HG03066 (cell line): ENCODE data around the gene TRRAP.

ENCODE experiments used
- ATAC-seq: cut with Tn5 transposase; IDR thresholded peaks from one replicate; pipeline ENCODE4 v1.9.1; 2021; ENCODE audit warnings: low read depth; ENCODE audit not compliant: unreplicated experiment

Gene TRRAP

DNA sequence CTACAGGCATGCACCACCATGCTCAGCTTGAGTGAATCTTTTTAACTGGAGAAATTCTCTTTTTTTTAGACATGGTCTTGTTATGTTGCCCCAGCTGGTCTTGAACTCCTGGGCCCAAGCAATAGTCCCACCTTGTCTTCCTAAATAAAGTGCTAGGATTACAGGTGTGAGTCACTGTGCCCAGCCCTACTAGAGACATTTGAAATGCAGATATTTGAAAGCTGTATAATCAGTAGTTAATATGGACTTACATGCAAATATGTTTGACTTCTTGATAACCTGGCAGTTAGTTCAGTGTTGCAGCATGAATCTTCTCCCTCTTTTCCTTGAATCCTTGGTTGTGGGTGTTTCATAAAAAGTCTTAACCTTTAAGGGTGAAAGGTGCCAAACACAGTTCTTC is 8.7 kb downstream of the TRRAP start:
- no peak for ATAC-seq

DNA sequence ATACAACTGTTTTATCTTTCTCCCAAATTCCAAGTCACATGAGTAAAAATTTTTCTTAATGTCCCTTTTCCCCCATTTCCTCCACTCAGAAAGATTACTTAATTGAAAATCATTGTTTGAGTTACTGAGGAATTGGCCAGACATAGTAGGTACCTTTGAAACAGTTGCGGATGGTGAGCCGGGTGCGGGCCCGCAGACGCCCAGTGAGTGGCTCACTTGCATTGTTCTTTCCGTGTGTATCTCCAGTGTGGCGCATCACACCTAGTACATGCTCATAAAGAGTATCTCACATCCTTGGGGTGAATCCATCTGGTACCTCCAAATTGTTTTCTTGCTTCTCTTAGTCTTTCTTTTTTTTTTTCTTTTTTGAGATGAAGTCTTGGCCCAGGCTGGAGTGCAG is 14.3 kb downstream of the TRRAP start:
- ATAC-seq = no peak

DNA sequence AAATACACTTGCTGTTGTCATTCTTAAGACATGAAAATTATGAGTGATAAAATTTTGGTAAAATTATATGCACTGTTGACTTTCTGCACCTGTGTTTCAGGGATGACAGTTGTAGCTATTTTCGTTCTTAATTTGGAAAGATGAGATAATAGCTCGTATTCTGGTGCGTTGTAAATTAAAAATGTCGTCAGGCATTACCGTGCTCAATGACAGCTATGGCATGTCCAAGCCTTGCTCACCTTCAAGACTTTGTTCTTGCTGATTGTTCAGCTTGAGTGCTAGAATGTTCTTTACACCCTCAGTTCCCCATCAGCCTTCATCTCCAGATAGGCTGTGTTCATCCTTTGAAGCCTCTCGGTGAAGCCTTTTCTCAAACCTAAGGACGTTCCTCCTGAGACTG is 21.5 kb downstream of the TRRAP start:
- no peak for ATAC-seq

DNA sequence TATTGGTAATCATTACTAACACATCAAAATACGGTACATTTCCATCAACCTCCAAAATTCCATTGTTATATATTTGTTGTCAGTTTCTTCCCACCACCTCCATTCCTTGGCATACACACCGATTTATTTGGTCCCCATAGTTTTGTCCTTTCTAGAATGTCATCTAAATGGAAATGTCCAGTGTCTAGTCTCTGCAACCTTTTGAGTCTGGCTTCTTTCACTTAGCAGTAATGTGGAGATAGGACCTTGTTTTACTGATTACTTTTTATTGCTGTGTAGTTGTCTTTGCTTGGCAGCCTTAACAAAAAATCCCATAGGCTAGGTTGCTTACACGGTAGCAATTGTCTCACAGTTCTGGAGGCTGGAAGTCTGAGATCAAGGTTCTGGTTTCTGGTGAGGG is 22.5 kb downstream of the TRRAP start:
- no peak for ATAC-seq

DNA sequence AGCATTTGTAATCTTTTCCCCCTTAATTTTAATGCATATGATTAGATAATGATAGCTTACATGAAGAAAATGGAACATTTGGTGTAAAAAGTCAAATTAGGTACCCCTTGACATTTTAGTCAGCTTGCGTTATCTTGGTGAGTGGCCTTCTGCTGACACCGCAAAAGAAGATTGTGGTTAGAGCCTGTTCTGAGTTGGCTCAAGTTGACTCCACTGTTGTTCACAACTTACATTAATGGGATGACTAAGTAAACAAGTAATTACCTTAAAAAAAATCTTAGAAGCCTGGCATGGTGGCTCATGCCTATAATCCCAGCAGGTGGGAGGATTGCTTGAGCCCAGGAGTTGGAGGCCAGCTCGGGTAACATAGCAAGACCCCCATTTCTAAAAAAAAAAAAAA is 24.2 kb downstream of the TRRAP start:
- ATAC-seq = no peak

DNA sequence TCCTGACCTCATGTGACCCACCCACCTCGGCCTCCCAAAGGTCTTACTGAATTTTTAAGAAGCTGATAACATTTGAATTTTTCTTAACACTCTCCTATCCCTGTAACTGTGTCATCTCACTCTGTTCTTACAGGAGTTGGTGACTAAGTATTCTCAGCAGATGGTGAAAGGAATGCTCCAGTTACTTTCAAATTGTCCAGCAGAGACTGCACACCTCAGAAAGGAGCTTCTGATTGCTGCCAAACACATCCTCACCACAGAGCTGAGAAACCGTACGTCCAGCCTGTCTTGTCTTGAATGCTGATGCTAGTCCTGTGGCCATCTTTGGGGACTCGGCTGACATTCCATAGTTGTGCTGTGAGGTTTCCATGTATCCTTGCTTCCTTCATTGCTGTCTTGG is 24.9 kb downstream of the TRRAP start:
- ATAC-seq = no peak

DNA sequence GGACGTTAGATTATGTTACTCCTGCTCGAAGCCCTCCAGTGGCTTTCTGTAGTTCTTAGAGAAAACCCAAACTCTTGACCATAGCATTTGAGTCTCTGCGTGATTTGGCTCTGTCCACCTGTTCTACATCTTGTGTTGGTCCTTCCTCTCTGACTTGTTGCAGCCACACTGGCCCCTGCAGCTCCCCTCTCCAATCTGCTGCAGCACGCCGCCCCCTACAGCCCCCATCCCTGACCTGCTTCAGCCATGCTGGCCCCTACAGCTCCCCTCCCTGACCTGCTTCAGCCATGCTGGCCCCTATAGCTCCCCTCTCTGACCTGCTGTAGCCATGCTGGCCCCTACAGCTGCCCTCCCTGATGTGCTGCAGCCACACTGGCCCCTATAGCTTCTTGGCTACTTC is 29.2 kb downstream of the TRRAP start:
- ATAC-seq = no peak

DNA sequence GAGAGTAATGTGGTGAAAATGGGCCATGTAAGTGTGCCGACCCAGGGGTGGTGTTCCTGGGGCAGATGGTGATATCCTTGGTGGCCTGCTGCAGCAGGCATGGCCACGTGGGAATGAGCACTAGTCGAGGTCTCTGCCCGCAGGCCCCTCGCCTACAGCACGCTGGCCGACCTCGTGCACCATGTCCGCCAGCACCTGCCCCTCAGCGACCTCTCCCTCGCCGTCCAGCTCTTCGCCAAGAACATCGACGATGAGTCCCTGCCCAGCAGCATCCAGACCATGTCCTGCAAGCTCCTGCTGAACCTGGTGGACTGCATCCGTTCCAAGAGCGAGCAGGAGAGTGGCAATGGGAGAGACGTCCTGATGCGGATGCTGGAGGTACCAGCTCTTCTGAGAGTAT is 30.3 kb downstream of the TRRAP start:
- ATAC-seq = no peak

DNA sequence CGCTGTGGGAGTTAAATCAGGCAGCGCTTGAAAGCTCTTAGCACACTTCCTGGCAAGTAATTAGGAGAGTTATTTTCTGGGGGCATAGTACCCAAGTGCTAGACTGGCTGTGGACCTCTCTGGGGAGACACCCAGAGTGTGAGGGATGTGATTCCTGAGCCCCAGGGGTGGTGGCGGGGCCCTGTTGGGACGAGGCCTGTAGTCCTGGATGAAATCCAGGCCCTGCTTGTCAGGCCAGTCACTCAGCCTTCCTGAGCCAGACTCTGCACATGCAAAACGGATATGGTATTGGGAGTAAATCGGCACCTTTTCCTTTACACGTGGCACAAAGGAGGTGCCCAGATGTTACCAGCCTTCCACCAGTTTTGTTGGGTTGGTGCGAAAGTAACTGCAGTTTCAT is 31.2 kb downstream of the TRRAP start:
- no peak for ATAC-seq

DNA sequence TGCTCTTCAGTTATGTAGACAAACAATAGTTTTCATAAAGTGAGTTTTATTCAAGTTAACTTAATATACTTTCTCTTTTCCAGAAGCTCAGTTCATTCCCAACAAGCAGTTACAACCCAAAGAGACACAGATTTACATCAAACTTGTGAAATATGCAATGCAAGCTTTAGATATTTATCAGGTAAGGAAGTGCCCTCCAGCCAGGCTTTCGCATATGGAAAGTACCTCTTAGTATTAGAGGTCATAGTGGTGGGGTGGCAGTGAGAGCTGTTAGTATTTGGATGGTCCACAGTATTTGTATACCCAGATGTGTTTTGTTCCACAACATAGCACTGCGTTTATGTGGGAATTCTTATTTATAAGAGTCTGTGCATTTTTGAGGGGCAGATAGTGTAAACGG is 32.1 kb downstream of the TRRAP start:
- ATAC-seq = no peak

DNA sequence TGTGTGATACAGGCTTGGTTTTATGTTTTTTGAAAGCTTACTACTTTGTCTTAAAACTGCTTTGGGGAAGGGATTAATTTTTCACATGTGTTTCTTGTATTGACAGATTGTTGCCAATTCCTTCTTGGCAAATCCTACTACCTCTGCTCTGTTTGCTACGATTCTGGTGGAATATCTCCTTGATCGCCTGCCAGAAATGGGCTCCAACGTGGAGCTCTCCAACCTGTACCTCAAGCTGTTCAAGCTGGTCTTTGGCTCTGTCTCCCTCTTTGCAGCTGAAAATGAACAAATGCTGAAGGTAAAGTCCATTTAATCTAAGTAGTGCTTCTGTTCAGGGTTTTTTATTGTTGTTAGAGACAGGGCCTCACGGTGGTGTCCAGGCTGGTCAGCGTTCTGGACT is 33.6 kb downstream of the TRRAP start:
- ATAC-seq = no peak

DNA sequence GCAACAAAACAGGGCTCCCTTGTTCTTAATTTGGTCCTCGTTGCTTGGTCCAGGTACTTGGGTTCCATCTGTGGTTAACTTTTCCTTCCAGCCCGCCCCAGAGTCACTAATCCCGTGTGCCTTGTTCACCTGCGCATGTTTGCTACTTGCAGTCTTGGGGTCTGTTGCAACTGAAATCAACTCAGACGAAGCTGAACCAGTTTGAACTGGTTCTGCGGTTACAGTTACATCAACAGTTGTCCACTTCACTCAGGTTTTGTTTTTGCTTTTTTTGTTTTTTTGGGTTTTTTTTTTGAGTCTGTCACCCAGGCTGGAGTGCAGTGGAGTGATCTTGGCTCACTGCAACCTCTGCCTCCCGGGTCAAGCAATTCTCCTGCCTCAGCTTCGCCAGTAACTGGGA is 34.7 kb downstream of the TRRAP start:
- ATAC-seq = no peak

DNA sequence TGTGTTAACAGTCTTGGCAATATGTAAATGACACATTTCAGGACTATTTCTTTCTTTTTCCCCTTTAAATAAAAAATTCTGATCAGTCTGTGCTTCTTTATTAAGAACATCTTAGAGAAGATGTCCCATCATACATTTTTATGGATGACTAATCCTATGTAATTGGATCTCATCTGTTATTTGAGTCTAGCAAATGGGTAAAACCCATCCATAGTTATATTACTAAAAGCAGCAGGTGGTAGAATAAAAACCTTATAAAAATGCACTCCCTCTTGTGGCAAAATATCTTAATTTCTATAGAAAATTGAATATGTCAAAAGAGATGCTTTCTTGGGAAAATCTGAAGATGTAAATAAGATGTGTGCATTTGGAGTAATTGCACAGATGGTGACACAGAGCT is 35.3 kb downstream of the TRRAP start:
- ATAC-seq = no peak

DNA sequence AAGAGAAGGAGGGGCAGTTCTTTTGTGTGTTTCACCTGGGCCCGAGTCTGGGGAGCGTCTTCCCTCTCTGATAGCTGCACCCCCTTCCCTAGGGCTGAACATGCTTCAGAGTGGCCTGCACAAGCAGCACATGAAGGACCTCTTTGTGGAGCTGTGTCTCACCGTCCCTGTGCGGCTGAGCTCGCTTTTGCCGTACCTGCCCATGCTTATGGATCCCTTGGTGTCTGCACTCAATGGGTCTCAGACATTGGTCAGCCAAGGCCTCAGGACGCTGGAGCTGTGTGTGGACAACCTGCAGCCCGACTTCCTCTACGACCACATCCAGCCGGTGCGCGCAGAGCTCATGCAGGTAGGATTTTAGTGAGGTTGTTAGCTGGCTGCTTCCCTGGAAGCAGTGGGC is 39.0 kb downstream of the TRRAP start:
- no peak for ATAC-seq

DNA sequence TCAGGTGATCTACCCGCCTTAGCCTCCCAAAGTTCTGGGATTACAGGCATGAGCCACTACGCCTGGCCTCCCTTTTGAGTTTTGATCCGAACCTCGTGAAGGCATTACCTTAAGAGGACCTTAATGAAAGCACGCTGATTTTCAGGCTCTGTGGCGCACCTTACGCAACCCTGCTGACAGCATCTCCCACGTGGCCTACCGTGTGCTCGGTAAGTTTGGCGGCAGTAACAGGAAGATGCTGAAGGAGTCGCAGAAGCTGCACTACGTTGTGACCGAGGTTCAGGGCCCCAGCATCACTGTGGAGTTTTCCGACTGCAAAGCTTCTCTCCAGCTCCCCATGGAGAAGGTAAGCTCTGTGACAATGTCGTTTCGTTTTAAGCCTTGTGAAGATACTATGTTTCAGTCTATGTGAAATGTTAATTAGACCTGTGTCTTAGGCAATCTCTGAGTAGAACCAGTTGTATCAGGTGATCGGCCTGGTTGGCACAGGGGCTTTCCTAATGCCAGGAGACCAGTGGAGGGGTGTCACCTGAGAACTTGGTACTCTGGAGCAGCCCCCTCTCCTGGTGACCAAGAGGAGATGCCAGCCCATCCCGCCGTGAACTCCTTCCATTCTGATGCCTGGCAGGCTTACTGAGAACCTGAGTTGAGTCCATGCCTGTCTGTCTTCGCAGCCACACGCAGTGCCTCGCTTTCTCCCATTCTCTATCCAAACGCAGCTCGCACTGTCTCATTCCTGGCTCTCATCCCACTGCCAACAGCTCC is 43.5 kb downstream of the TRRAP start:
- ATAC-seq = no peak

DNA sequence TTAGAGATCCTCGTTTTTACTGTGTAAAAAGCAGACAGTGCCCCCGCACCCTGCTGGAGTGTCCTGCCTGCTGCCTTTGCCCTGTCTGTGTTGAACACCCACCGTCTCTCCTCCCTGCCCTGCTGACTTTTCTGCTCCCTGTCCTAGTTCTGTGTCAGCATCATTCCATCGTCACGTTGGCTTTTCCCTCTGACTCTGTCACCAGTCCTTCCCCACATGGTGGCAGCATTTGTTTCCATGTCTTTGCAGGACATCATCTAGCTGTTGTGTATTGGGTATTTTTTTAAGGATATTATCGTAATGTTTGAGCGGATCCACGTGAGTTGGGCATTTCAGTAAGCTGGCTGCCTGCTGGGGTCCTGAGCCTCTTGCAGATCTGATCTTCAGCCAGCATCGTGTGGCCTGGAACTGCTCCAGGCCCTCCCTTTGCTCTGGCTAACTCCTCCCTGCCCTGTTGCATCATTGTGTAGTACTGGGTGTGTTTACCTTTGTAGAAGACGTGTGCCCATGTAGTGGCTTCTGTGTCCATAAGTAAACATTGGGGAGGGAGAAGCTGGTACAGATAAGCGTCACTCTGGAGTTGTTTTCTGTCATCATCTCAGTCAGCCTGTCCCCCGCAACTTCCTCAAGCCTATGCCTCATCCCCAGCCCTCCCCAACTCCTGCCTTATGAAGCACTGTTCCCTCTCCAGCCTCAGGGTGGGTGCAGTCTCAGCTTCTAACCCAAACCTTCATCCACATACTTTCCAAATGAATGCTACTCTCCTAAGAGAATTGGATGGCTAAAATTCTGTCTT is 44.3 kb downstream of the TRRAP start:
- ATAC-seq = no peak

DNA sequence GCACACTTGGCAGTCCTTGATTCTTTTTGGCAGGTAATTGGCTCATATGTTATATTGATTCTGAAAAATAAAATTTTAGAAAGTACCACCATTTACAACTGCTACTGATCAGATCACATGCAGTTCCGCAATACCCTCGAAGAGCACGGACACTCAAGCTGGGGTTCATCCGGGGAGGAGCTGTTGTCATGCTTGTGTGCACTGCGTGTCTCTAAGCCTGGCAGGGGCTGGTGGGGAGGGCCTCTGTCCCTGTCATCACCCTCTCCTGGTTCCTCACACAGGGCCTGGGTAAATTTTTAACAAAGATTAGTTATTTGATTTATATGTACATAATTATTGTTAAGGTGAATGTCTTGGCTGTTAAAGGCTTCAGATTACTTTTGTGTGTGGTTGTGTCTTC is 45.2 kb downstream of the TRRAP start:
- ATAC-seq = no peak

DNA sequence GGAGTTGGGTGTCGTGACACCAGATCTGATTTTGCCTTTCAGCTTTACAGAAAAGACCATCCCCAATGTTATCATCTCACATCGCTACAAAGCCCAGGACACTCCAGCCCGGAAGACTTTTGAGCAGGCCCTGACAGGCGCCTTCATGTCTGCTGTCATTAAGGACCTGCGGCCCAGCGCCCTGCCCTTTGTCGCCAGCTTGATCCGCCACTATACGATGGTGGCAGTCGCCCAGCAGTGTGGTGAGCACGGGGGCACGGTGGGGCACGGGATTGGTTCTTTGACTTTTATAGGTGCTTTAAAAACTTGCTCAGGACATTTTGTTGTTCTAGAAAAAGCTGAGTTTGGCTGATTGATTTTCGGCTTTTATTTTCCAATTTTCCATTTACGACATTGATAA is 48.8 kb downstream of the TRRAP start:
- ATAC-seq = no peak

DNA sequence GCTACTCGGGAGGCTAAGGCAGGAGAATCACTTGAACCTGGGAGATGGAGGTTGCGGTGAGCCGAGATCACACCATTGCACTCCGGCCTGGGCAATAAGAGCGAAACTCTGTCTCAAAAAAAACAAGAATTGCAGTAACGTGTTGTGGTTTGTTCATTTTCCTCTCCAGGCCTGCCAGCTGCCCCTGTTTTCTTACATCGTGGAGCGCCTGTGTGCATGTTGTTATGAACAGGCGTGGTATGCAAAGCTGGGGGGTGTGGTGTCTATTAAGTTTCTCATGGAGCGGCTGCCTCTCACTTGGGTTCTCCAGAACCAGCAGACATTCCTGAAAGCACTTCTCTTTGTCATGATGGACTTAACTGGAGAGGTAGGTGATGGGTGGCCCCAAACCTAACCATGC is 52.1 kb downstream of the TRRAP start:
- ATAC-seq = no peak

DNA sequence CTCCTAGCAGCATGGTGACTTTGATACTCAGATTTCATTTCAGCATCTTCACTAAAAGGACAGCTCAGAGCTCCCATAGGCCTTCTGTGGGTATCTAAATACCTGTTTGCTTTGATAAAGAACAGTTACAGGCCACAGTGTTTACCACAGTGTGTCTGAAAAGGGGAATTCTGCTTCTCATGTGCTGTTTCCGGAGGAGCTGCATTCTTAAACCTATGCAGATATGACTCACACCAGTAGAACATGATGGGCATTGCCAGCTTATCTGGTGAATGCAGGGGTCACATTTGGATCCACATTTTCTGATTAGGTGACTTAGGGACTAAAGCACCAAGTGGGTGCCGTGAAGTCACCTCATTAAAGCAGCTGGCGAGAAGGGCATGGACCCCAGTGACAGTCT is 52.6 kb downstream of the TRRAP start:
- no peak for ATAC-seq

DNA sequence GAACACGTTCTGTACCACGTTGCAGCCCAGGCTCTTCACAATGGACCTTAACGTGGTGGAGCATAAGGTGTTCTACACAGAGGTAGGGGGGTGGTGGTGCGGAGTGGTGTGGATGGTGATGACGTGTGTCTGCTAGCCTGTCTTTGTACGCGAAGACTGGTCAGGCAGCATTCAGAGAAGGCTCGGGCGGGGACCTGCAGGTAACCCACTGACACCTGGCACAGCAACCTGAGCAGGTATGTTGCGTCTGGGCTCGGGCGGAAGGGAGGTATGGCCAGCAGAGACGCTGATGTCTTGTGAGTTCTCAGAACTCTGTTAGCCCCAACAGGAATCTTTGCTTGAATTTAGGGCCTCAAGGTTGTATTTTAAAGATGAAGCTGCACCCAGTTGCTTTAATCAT is 55.0 kb downstream of the TRRAP start:
- no peak for ATAC-seq

DNA sequence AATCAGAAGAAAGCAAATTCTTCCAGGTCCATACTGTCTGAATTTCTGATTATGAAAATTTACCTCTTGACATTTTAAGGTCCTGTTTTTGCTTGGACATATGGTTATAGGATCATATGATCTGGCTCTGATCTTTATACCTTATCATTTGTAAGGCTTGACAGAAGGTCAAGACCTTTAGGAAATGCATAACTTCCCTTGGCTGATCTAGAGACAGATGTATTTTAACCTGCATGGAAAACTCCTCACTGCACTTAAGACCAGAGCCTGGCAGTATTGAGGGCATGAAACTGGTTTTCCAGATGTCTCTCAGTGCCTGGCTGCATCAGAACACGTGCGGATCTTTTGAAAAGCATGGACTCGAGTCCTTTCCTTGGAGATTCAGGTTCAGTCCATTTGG is 55.9 kb downstream of the TRRAP start:
- ATAC-seq = no peak
